SU-DHL-6 (cell line): ENCODE data around the gene HLA-DMB.

Experiments used
- CTCF ChIP-seq: fragments of 200-600 bp; sonication (generic); IDR thresholded peaks from one replicate; pipeline ENCODE4 v1.5.1; 2017; ENCODE audit warnings: antibody characterized with exemption, mild to moderate bottlenecking, low read length, moderate library complexity; ENCODE audit not compliant: insufficient read depth, poor library complexity, severe bottlenecking
- EZH2phosphoT487 ChIP-seq: fragments of 200-600 bp; sonication (generic), shearing (Covaris generic); conservative IDR thresholded peaks from 2 replicates; pipeline ENCODE4 v1.6.1; 2018; ENCODE audit warnings: mild to moderate bottlenecking, antibody characterized with exemption, low read length, moderate library complexity, mixed read lengths

GRCh38 chr6:32885698-32886286, 55.0 kb downstream of the HLA-DMB start:
- TF ChIP-seq CTCF: peak; percentile 74
- TF ChIP-seq EZH2phosphoT487: no peak
